NCI-H128 (cell line): ENCODE results near the gene PRPSAP2.
"Not testable (repeated sequence)": the region's sequence is repeated elsewhere in the genome, so short reads cannot be mapped to it uniquely, and the experiment has no call there.

Experiments used
- DNase-seq: peaks from one replicate; lab custom pipeline; 2025; ENCODE audit not compliant: unreplicated experiment; lab: John Stamatoyannopoulos, UW

PRPSAP2 gene, protein sequence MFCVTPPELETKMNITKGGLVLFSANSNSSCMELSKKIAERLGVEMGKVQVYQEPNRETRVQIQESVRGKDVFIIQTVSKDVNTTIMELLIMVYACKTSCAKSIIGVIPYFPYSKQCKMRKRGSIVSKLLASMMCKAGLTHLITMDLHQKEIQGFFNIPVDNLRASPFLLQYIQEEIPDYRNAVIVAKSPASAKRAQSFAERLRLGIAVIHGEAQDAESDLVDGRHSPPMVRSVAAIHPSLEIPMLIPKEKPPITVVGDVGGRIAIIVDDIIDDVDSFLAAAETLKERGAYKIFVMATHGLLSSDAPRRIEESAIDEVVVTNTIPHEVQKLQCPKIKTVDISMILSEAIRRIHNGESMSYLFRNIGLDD

DNA sequence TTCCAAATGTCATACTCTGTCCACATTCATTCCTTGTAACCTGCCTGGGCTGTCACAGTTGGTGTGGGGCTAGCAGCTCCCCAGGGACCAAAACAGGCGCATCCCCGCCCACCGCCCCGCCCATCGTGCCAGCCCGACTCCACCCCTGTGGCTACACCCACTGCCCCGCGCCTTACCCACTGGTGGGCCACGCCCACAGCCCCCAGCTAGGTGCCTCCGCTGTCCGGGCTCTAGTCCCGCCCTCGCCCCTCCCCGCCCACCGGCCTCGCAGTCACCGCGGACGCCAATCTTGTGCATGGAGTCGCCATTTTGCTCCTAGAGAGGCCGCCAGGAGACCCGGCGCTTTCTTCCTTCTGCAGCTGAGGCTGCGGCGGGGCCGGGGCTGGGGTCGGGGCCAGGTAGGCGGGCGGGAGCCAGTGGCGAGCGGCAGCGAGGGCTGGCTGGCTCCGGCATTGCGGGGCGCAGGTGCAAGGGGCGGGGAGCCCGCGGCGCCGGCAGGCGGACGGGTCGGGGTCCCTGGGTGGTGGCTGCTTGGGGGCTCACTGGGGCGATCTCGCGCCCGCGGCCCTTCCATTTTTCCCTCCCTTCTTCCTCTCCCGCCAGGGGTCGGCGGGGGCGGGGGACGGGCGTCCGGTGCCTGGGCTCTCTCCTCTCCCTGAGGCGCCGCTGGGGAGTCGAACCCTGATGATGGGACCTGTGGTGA, at the start of gene PRPSAP2:
PRPSAP2 (plus strand) TSS at position 268 of the 703 bp plus-strand sequence. CDS start 7,703 bp downstream, outside the sequence.
- peak; percentile 84 for DNase-seq

DNA sequence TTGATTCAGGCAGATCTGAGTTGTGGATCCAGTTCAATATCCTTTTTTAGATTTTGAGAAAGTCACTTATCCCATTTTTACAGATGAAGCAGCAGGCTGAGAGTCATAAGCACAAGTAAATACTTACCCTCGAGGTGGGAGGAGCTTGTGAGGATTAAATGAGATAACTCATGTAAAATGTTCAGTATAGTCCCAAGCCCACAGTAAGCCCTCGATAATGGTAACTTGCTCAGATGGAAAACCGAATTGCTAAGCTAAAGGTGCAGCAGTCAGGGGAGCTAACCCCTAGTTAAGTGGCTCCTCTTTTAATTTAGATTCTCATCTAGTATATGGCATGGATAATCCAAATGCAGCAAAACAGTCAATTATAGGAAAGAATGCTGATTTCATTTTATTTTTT, 42.0 kb upstream of the PRPSAP2 start:
- DNase-seq = not testable (repeated sequence)

DNA sequence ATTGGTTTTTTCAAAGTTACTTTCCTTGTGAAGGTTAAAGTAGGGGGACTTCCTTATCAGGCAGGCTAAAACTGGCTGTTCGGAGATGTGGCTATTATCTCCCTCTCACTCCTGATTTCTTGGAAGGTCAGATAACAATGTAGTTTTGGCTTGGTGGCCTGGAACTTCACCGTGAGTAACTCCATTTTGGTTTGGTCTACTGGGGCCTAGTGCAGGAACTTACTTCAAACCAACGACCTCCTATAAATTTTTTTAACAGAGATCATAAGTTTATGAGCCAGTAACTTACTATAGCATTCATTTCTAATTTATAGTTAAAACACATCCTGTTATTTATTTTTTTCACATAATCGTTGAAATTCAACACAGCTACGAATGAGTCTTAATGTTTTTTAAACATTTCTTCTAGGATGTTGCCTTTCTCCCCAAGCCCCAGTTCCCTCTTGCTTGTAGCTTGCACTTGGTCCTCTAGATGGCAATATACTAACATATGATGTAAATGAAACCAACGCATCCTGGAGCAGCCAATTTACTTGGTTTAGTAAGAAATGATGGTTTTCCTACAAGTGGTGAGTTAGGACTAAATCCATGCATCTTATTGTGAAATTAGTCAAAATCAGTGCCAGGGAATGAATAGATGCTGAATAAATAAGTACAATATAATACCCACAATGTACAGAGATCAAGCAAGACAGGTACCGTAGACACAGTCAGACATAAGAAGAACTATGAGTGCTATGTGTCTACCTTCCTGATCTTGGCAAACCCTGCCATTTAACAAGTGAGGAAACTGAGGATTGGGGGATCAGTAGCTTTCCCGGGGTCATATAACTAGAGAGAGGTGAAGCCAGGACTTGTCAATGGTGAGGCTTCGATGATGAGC, 41.2 kb upstream of the PRPSAP2 start:
- DNase-seq = not testable (repeated sequence)

DNA sequence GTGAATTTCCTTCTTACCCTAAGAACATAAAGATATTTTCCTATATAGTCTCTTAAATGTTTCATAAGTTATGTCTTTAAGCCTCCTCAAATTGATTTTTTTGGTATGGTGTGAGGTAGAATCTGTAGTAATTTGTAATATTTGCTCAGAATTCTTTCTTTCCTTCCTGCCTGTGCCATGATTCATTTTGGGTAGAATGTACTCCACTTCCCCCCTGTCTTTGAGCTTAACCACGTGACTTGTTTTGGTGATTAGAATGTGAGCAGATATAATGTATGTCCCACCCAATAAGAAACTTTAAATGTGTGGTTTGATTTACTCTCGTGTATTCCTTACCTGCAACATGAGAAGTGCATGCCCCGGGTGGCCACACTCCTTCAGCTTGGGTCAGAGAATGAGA, 36.5 kb upstream of the PRPSAP2 start:
- not testable (repeated sequence) for DNase-seq

DNA sequence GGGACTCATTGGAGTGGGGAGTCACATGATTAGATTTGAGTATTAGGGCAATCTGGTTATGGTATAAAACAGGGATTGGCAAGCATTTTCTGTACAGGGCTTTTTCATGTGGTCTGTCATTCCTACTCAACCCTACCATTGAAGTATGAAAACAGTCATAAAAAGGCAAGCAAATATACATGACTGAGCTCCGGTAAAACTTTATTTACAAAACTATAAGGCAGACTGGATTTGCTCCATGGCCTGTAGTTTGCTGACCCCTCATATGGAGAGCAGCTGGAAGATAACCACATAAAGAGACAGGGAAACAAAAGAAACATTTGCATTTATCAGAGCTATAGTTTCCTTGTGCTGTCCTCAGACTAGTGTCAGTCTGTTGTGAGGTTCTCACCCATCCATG, 30.3 kb upstream of the PRPSAP2 start:
- not testable (repeated sequence) for DNase-seq

DNA sequence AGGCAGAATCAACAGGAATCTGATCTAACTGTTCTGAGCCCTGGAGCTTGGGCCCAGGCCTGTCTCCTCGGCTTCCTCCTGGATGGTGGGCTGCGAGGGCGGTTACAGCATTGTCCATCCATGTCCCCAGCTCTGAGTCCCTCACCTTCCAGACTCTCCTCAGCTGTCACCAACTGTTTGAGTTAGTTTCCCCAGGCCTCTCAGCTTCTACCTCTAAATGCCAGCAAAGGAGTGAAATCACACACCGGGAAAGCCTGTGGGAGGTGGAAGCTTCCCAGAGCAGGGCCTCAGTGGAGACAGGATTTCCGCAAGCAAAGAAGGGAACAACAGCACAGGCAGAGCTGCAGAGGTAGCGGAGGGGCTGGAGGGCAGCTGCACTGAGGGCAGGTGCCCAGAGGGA, 9.4 kb upstream of the PRPSAP2 start:
- DNase-seq = no peak

DNA sequence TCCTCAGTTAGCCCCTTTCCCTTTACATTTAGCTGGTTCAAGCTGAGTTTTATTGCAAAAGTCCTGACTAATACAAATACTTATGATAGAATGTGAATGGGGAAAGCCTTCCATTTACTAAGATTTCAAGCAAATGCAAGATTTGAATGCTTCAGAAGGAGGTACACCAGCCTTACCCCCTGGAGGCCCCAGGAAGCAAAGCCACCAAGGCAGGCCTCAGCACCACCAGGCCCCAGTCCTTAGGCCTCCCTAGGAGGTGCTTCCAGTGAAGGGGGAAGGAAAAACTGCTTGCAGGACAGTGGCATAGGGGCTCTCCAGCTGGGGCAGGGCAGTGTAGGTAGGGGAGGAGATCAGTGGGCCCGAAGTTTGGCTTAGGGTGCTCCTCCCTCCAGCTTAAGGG, 7.3 kb upstream of the PRPSAP2 start:
- DNase-seq = no peak

DNA sequence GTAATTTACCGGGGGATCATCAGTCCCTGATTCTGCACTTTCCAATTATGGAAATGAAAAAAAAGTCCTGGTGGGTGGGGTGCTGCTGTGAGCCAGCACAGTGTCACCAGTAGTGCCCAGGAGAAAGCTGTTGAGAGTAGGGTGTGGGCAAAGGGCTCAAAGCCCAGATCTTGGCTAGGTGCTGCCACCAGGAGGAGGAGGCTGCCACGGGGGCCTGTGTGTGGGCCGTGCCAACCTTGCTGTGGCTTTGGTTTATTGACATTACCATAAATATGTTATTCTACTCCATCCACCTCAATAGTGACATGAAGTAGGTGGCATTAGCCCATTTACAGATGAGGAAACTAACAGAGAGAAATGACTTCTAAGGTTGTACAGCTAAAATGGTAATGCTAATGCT, 6.7 kb upstream of the PRPSAP2 start:
- no peak for DNase-seq

DNA sequence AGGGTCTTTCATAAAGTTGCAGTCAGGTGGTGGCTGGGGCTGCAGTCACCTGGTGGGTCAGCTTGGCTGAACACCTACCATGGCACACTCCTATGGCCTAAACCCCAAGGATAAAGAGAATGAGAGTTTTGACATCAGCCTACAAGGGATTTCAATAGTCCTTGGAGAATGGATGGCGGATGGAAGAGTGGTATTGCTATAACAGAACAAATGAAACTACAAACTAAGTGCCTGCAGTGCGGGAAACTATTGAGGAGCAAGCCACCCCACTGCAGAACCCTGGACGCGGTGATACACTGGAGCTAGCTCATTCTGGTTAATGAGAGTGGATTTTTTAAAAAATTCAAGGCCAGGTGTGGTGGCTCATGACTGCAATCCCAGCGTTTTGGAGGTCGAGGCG, 3.0 kb upstream of the PRPSAP2 start:
- no peak for DNase-seq

DNA sequence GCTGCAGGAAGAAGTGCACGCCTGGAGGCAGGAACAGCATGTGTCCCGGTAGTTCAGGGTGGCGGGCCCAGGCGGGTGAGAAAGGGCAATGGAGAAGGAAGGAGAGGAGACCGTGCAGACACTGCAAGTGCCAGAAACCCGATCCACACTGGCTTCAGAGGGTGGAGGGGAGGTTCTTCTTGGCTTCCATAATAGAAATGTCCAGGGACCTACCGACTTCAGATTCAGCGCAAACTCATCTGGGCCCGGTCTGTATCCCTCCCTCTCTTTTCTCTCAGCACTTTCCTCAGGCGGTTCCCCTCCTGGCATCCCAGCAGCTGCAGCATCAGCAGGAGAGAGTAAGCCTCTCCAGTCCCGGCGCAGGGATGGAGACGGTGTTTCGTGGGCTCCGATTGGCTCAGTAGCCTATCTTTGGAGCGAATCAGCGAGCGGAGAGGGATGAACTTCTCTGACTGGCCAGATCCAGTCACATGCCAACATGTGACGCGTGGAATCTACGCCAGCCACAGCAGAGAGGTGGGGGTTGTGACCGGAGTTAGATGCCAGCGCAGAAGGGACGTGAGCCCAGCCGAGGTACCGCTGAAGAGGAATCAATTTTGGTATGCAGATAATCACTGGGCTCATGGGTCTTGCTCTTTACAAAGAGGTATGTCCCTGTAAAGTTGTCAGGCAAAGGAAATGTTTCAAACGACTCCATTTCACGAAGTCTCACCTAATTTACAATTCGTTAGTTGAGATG, 1.9 kb upstream of the PRPSAP2 start:
- DNase-seq = peak; percentile 90

DNA sequence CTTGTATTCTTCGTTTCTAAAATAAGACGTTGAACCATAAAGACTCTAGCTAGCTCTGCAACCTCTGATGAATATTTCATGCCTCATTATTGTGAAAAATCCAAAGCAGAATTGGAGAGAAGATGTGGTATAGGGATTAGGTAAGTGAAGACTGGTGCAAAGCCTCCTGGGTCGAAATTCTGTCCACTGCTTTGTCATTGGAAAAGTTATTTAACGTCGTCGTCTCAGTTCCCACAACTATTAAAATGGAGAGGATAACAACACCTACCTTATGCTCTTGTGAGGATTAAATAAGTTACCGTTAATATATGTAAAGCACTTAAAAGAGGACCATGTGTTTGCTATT, 1.4 kb upstream of the PRPSAP2 start:
- DNase-seq = no peak

DNA sequence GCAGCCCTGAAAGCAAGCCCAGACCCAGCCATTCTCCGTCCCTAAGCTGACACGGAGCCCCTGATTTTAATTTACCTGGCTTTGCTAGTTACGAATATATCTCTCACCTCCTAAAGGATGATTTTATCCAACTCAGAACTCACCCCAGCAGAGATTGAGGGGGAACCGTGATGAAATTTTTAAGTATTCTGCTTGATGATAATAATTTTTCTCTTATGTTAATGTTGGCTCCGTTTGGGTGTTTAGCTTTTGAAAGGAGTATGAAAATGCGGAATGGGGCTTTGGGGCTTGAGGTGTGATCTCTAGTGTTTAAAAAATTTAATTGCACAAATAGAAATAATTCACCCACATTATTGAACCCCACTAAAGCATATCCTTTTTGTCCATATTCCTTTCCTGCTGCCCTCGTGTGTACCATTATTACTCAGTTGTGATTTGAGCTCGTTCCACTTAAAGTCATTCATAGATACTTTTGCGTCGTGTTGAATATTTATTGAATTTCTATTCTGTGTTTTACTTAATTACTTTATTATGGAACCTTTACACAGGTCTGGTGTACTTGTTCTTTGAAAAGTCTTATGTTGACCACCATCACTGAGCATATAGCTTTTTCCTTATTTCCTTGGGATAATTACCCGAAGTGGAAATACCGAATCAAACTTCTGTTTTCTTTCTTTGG, 775 bp downstream of the PRPSAP2 start:
- DNase-seq = no peak

DNA sequence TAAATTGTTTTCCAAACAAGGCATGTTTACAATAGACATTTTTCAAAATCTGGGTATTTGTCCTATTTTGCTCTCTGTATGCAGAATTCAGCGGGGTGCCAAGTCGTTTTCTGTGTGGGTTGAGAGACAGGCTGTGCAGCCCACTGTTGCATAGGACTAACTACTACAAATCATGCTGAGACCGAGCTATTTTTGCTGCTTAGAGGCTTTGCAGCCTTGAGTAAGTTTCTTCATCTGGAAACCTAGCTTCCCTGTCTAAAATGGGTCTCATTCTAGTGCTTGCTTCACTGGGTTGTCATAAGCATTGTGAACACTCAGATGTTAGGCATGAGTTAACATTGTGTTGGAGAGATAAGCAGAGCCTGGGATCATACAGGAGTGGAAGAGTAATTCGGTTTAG, 1.3 kb downstream of the PRPSAP2 start:
- DNase-seq = no peak

DNA sequence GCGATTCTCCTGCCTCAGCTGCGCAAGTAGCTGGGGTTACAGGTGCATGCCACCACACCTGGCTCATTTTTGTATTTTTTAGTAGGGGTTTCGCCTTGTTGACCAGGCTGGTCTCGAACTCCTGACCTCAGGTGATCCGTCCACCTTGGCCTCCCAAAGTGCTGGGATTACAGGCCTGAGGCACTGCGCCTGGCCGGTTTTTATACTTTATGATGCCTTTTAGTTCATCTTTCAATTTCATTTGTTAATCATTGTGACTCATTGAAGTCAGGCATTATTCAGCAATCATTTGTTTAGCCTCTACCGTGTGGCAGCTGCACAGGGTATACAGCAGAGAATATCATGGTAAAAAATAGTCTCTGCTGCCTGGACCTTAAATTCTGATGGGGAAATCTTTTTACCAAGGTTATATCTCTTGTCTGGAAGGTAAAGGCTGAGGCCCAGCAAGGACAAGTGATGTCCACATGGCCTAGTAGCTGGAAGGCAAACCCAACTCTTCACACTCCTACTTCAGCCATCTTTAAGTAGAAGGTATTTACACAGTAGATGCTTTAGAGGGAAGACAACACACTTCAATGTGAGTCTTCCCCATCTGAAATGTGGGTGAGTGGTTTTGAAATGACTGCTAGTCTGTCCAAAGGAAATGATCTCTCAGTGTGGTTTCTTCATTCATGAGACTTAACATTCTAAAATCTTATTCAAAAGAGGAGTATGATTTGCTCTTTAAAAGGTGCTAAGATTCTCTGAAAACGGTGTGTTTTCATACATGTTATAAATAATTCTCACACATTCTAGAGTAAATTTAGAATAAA, 2.4 kb downstream of the PRPSAP2 start:
- no peak for DNase-seq

DNA sequence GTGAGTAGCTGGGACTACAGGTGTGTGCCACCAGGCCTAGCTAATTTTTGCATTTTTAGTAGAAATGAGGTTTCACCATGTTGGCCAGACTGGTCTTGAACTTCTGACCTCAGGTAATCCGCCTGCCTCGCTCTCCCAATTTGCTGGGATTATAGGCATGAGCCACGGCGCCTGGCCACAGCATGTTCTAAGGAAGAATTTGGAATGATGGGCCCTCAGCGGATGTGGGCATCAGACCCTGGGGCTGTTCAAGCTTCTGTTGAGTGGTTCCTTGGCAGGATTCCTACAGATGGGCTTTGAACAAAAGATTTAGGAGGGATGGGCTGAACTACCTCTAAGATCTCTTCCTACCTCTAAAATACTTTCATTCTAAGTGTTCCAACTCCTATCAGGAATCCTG, 4.1 kb downstream of the PRPSAP2 start:
- no peak for DNase-seq

DNA sequence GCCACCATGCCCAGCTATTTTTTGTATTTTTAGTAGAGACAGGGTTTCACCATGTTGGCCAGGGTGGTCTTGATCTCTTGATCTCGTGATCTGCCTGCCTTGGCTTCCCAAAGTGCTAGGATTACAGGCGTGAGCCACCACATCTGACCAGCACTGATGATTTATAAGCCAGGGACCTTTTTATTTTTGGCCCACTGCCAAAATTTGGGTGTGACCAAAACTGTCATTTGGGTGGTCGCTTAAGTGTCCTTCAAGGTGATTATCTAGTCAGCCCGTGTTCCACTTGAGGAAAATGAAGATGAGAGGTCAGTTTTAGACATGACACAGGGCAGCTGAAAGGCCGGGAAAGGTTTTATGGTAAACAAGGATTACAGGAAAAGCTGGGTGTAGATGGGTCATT, 7.1 kb downstream of the PRPSAP2 start:
- DNase-seq = not testable (repeated sequence)

DNA sequence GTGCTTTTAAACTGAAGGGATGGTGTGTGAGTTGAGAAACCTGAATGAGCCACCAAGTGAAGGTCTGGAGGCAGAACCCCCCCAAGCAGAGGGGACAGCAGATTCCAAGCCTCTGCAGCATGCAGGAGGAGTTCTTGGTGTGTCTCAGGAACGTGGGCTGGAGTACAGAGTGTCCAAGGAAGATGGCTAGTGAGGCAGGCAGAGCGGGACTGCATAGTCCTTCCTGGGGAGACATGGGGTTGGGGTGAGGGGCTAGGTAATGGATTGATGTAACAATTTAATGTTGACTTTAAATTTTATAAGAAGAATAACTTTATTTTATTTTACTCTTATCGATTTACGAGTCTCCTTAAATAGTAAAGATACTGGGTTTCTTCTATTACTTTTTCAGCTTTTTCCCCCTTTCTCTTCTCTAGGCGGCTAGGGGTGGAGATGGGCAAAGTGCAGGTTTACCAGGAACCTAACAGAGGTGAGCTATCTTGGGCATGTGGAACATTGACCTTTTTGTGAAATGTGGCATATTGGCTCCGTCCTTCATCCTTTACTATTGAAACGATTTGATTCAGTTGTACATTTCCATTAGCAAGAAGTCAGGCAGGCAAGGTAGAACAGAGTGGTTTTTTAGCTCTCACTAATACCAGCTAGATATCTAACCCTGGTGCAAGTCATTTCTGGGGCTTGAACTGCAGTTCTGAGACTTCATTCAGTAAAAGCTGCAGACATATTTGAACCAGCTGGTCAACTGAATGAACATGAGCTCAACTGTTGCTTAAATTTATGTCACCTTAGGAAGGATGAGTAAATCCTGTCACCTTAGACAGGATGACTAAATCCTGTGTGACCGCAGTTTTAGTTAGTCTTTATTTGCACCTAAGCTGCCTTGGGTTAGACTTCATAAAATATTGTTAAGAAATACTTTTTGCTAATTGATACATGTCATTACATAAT, 9.2 kb downstream of the PRPSAP2 start:
- no peak for DNase-seq

DNA sequence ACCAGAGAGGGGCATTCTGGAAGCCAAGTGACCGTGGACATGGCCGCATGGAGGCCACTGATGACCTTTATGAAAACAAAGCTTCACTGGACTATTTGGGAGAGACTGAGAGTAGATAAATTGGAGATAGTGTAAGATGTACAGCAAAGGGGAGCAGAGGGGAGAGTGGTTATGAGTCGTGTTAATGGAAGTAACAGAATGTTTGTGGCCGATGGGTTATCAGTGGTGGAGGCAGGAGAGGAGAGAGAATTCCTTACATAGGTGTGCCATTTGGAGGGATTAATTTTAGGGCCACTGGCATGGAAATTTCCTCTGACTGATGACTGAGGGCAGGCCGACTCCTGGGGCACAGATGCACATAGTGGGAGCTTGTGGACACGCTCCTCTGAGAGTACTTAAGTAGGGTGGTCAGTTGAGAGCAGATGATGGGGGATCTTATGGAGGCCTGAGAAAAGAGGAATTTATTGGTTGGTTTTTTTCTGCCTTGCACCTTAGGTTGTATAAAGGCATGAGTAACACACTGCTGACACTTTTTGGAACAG, 19.2 kb downstream of the PRPSAP2 start:
- DNase-seq = no peak
